ENCODE results near the gene TSGA10IP. TPM values are rescaled to one million over a fixed set of nuclear protein-coding genes. Genes with fewer than 3 reads are reported as not detected.

The TSGA10IP gene
- total RNA-seq, 1 experiment from 2014 or later, result 3.4 TPM

DNA sequence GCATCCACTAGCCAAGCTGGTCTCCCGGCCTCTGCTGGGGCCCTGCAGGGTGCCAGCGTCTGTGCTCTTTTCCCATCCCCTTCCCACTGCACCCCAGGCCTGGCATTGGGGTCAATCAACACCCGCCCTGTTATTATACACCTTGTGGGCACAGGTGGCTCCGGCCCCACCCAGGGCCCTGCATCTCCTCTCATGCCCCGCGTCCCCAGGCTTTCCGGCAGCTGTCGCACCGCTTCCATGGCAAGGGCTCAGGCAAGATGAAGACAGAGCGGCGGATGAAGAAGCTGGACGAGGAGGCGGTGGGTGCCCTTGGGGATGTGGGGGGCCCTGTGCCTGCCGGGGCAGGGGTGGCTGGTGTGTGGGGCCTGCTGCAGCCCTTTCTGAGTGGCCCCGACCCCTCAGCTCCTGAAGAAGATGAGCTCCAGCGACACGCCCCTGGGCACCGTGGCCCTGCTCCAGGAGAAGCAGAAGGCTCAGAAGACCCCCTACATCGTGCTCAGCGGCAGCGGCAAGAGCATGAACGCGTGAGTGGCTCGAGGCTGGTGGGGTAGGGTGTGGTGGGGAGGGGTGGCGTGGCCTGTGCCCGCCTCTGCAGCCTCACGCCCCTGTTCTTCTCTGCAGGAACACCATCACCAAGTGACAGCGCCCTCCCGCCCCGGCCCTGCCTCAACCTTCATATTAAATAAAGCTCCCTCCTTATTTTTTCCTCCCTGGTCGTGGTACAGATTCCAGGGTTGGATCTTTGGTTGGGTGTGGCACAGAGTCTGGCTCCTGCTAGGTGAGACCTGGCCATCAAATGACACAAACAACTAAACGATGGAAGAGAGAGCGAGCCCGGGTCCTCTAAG is 33.3 kb downstream of the TSGA10IP start:
- Mint-ChIP-seq H3K9me3 (no peaks in the 10 kb centered on the region), H3K27me3 (ENCODE audit: low read depth) (no peaks in the 10 kb centered on the region), H3K36me3 (peaks cover 28% of the 10 kb centered on the region), H3K4me3 (no peak overlapping the region), H3K27ac (no peak overlapping the region), H3K4me1 (no peaks in the 10 kb centered on the region)
- ChIA-PET CTCF (interaction anchor here (1.3 to 1.8 kb wide), 2 partner anchors 94 to 119 kb away, joined by 3 to 4 read pairs; no protein-coding TSS in a partner anchor), POLR2A (no interaction called here)
- ATAC-seq (no peak), DNase-seq (ENCODE audit: low spot score) (no peak)
- TF ChIP-seq FOXP1 (CRISPR knock-in tag; IDR thresholded peaks at IDR 0.05; ENCODE audit: borderline replicate concordance) (no peak), ARID4B (CRISPR knock-in tag; IDR thresholded peaks at IDR 0.05; ENCODE audit: borderline replicate concordance) (no peak), ZNF317 (CRISPR knock-in tag; IDR thresholded peaks at IDR 0.05; ENCODE audit: borderline replicate concordance, low read depth) (no peak)

DNA sequence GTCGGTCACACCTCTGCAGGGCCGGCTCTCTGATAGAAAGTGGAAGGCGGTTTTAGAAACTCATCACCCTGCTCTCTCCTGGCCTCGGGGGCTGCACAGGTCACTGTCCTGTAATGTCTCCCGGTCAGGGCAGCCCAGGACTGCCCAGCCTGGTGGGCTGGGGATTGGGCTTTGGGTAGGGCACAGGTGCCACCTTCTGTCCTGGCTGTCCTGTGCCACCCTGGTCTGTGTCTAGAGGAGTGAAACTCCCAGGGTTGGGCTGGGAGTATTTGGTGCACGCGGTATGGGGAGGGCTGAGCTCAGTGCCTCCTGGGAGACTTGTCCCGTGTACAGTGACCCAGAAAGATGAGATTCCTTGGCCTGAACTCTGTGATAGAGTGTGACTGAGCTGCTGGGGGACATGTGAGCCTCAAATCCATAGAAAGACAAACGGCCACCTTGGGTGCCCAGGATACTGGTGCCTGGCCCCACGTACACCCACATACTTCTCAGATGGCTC is 34.0 kb downstream of the TSGA10IP start:
- Mint-ChIP-seq H3K27ac (no peak overlapping the region), H3K9me3 (no peaks in the 10 kb centered on the region), H3K27me3 (ENCODE audit: low read depth) (no peaks in the 10 kb centered on the region), H3K4me1 (no peaks in the 10 kb centered on the region), H3K36me3 (peaks cover 25% of the 10 kb centered on the region), H3K4me3 (no peak overlapping the region)
- TF ChIP-seq CREB1 (CRISPR knock-in tag; IDR thresholded peaks at IDR 0.05), result no peak
- no peak for TF ChIP-seq FOXJ3 (CRISPR knock-in tag; IDR thresholded peaks at IDR 0.05; ENCODE audit: borderline replicate concordance)
- no peak for TF ChIP-seq TP53 (CRISPR knock-in tag; IDR thresholded peaks at IDR 0.05)
- TF ChIP-seq, protein P1, sequence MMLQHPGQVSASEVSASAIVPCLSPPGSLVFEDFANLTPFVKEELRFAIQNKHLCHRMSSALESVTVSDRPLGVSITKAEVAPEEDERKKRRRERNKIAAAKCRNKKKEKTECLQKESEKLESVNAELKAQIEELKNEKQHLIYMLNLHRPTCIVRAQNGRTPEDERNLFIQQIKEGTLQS (CRISPR knock-in tag; conservative IDR thresholded peaks at IDR 0.05), result no peak
- no peak for TF ChIP-seq ETV6 (CRISPR knock-in tag; IDR thresholded peaks at IDR 0.05)
- TF ChIP-seq, protein P2, sequence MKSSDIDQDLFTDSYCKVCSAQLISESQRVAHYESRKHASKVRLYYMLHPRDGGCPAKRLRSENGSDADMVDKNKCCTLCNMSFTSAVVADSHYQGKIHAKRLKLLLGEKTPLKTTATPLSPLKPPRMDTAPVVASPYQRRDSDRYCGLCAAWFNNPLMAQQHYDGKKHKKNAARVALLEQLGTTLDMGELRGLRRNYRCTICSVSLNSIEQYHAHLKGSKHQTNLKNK (CRISPR knock-in tag; IDR thresholded peaks at IDR 0.05), result no peak
- no peak for TF ChIP-seq GABPB1 (CRISPR knock-in tag; IDR thresholded peaks at IDR 0.05)
- ATAC-seq, result no peak
- DNase-seq (ENCODE audit: low spot score), result no peak
- ChIA-PET CTCF (interaction anchor here (0.6 to 1.8 kb wide), 4 partner anchors 89 to 120 kb away, joined by 3 to 4 read pairs (median 4); partner anchors contain the start of genes CCDC85B and FIBP), POLR2A (no interaction called here)

GRCh38 chr11:65981101-65981740 is 35.9 kb downstream of the TSGA10IP start:
- Mint-ChIP-seq H3K36me3 (peaks cover 18% of the 10 kb centered on the region), H3K27me3 (ENCODE audit: low read depth) (no peaks in the 10 kb centered on the region), H3K27ac (no peak overlapping the region), H3K4me3 (no peak overlapping the region), H3K9me3 (no peaks in the 10 kb centered on the region), H3K4me1 (no peaks in the 10 kb centered on the region)
- no peak for TF ChIP-seq FOXP4 (CRISPR knock-in tag; IDR thresholded peaks at IDR 0.05)
- no peak for TF ChIP-seq ELF4 (CRISPR knock-in tag; IDR thresholded peaks at IDR 0.05; ENCODE audit: low read depth)
- no peak for TF ChIP-seq ZNF138 (CRISPR knock-in tag; conservative IDR thresholded peaks at IDR 0.05)
- TF ChIP-seq, protein P3, sequence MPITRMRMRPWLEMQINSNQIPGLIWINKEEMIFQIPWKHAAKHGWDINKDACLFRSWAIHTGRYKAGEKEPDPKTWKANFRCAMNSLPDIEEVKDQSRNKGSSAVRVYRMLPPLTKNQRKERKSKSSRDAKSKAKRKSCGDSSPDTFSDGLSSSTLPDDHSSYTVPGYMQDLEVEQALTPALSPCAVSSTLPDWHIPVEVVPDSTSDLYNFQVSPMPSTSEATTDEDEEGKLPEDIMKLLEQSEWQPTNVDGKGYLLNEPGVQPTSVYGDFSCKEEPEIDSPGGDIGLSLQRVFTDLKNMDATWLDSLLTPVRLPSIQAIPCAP (CRISPR knock-in tag; IDR thresholded peaks at IDR 0.05), result no peak
- no peak for TF ChIP-seq TCF7 (CRISPR knock-in tag; IDR thresholded peaks at IDR 0.05; ENCODE audit: low read depth)
- no peak for TF ChIP-seq NFE2L1 (CRISPR knock-in tag; IDR thresholded peaks at IDR 0.05)
- TF ChIP-seq MXD4 (CRISPR knock-in tag; IDR thresholded peaks at IDR 0.05; ENCODE audit: borderline replicate concordance), result no peak
- no peak for TF ChIP-seq JUN (CRISPR knock-in tag; IDR thresholded peaks at IDR 0.05)
- no peak for TF ChIP-seq FOXJ3 (CRISPR knock-in tag; IDR thresholded peaks at IDR 0.05; ENCODE audit: borderline replicate concordance)
- no peak for TF ChIP-seq JAZF1 (CRISPR knock-in tag; IDR thresholded peaks at IDR 0.05)
- CTCF ChIA-PET, result interaction anchor here (0.8 to 1.4 kb wide), 4 partner anchors 39 to 201 kb away, joined by 3 to 7 read pairs (median 4); partner anchors contain the start of gene FIBP
- ATAC-seq, result no peak
- POLR2A ChIA-PET, result no interaction called here
- no peak for DNase-seq (ENCODE audit: low spot score)
